Right cardiac atrium (tissue), 5 donors: Measurements from ENCODE around the gene DIAPH3. TPM values are rescaled to one million over a fixed set of nuclear protein-coding genes. Genes with fewer than 3 reads are reported as not detected.
A peak's percentile ranks its signal among the peaks of the same experiment; 100 is the strongest.

Experiments used
- ATAC-seq, 2 donors: fragments of 200-7000 bp; cut with Tn5 transposase; one replicate each; pipeline versions ENCODE4 v1.8.0 to v1.9.1; 2020; ENCODE audit warnings: moderate library complexity in 2 of 2, mild to moderate bottlenecking in 1 of 2
- DNase-seq, 3 donors: peaks; one replicate each; pipeline ENCODE4 v3.0.0-alpha.2; 2020
- H3K27ac ChIP-seq: one replicate; pipeline ENCODE4 v1.5.1; 2013; ENCODE audit warnings: mild to moderate bottlenecking, low read length, control low read depth, moderate library complexity
- H3K27me3 ChIP-seq: one replicate; pipeline ENCODE4 v1.6.1; 2013; ENCODE audit not compliant: control insufficient read depth, insufficient read depth
- H3K4me1 ChIP-seq: one replicate; pipeline ENCODE4 v1.6.1; 2013; ENCODE audit warnings: low read length; ENCODE audit not compliant: control insufficient read depth, insufficient read depth
- H3K4me3 ChIP-seq: one replicate; pipeline ENCODE4 v1.5.1; 2013; ENCODE audit warnings: low read length, control low read depth
- H3K9me3 ChIP-seq: one replicate; pipeline ENCODE4 v1.6.1; 2013; ENCODE audit warnings: low read length; ENCODE audit not compliant: control insufficient read depth
- WGBS: extraction: QIAGEN DNeasy Blood & Tissue Kit; methylation state at CpG from one replicate; pipeline ENCODE4 v1.1.7; 2013; 5-methylcytosine and 5-hydroxymethylcytosine counted together
- intact Hi-C, 4 donors: fragments of 100-400 bp; cut with DNase I; formaldehyde crosslinking; loops; one replicate each; pipeline versions ENCODE4 v1.11.0 to v1.14.0; 2022 to 2023
- polyA plus RNA-seq: library from polyadenylated mRNA; stranded (reverse); fragments of 200-250 nt; gene quantifications from one replicate; pipeline ENCODE4 v1.2.3, GENCODE V29; 2013
- total RNA-seq, 4 donors: library from RNA; stranded (reverse); fragmentation: NEBNext Ultra II Directional; extraction: Animal tissue kit (Norgen Biotek cat#: 25700); gene quantifications; one replicate each; pipeline ENCODE4 v1.2.1, GENCODE V29; 2021
- donor health status: healthy with polysubstance abuse.
- donor health status: DM: no; HTN: yes; CAD: no.
- donor health status: DM: no; HTN: no; CAD: no.
- donor health status: DM: no; HTN: yes; CAD: no; lungs with severe emphysema.
- donor health status: DM: yes; HTN: yes; CAD: no.

DIAPH3 gene
- total and polyA plus RNA-seq, 5 donors: 0.09 to 0.46 (median 0.33) TPM

GRCh38 chr13:59690857-59691500 lies 472.7 kb downstream of the DIAPH3 start:
- no peak for DNase-seq
- 98% methylated on average over 1 of the region's 1 CpG for WGBS
- H3K4me3 ChIP-seq: no peak overlapping the region
- intact Hi-C loops: no loop called here
- no peaks in the 10 kb centered on the region for H3K4me1 ChIP-seq
- H3K27ac ChIP-seq: no peak overlapping the region
- ATAC-seq: no peak
- H3K9me3 ChIP-seq: no peaks in the 10 kb centered on the region
- no peaks in the 10 kb centered on the region for H3K27me3 ChIP-seq

- no peaks in the 10 kb centered on the region for H3K9me3 ChIP-seq
- no peak overlapping the region for H3K27ac ChIP-seq
- no peaks in the 10 kb centered on the region for H3K4me1 ChIP-seq
- ATAC-seq (no peak), DNase-seq (no peak)
- no peaks in the 10 kb centered on the region for H3K27me3 ChIP-seq
- WGBS: 90% methylated on average over 4 of the region's 4 CpGs
- intact Hi-C loops: no loop called here
- H3K4me3 ChIP-seq: no peak overlapping the region
Measured at GRCh38 chr13:59689057-59689456, 474.7 kb downstream of the DIAPH3 start.

GRCh38 chr13:59686798-59687394 lies 476.8 kb downstream of the DIAPH3 start:
- intact Hi-C loops: no loop called here
- 54% methylated on average over 2 of the region's 2 CpGs for WGBS

GRCh38 chr13:59684105-59684504 lies 479.6 kb downstream of the DIAPH3 start:
- DNase-seq (no peak), ATAC-seq (no peak)
- Histone ChIP-seq H3K4me1 (no peaks in the 10 kb centered on the region), H3K9me3 (no peaks in the 10 kb centered on the region), H3K27me3 (no peaks in the 10 kb centered on the region), H3K4me3 (no peak overlapping the region), H3K27ac (no peak overlapping the region)
- intact Hi-C loops: no loop called here
- WGBS: 82% methylated on average over 5 of the region's 5 CpGs

More at GRCh38 chr13:59686798-59687394, 476.8 kb downstream of the DIAPH3 start:
- H3K9me3 ChIP-seq: no peaks in the 10 kb centered on the region
- no peaks in the 10 kb centered on the region for H3K4me1 ChIP-seq
- no peak overlapping the region for H3K27ac ChIP-seq
- H3K4me3 ChIP-seq: no peak overlapping the region
- ATAC-seq: no peak
- no peaks in the 10 kb centered on the region for H3K27me3 ChIP-seq
- DNase-seq: no peak

GRCh38 chr13:59681636-59682311 lies 482.0 kb downstream of the DIAPH3 start:
- no peaks in the 10 kb centered on the region for H3K9me3 ChIP-seq
- WGBS: 99% methylated on average over 1 of the region's 1 CpG
- H3K4me3 ChIP-seq: no peak overlapping the region
- intact Hi-C loops: no loop called here
- DNase-seq: no peak
- H3K27me3 ChIP-seq: no peaks in the 10 kb centered on the region
- no peak overlapping the region for H3K27ac ChIP-seq
- no peak for ATAC-seq
- no peaks in the 10 kb centered on the region for H3K4me1 ChIP-seq

GRCh38 chr13:59680429-59681024 lies 483.2 kb downstream of the DIAPH3 start:
- intact Hi-C loops: no loop called here
- no peaks in the 10 kb centered on the region for H3K9me3 ChIP-seq
- H3K4me3 ChIP-seq: no peak overlapping the region
- H3K27me3 ChIP-seq: no peaks in the 10 kb centered on the region
- 75% methylated on average over 7 of the region's 7 CpGs for WGBS
- no peaks in the 10 kb centered on the region for H3K4me1 ChIP-seq
- H3K27ac ChIP-seq: no peak overlapping the region
- DNase-seq (no peak), ATAC-seq (no peak)

GRCh38 chr13:59679254-59679653 lies 484.5 kb downstream of the DIAPH3 start:
- Histone ChIP-seq H3K9me3 (no peaks in the 10 kb centered on the region), H3K4me3 (no peak overlapping the region), H3K4me1 (no peaks in the 10 kb centered on the region), H3K27ac (no peak overlapping the region), H3K27me3 (no peaks in the 10 kb centered on the region)
- WGBS: 28% methylated on average over 1 of the region's 1 CpG
- intact Hi-C loops: loop anchor here in 3 of 4 donors (5.0 to 10.0 kb wide), 2 partner anchors 284 to 287 kb away; no protein-coding TSS in a partner anchor
- no peak for ATAC-seq
- DNase-seq: no peak

- ATAC-seq (peak; percentile 78 to 89), DNase-seq (no peak)
- Histone ChIP-seq H3K9me3 (no peaks in the 10 kb centered on the region), H3K27ac (no peak overlapping the region), H3K27me3 (no peaks in the 10 kb centered on the region), H3K4me1 (peaks cover 2% of the 10 kb centered on the region), H3K4me3 (no peak overlapping the region)
- intact Hi-C loops: loop anchor here in 3 of 4 donors (5.0 to 10.0 kb wide), 2 partner anchors 283 to 286 kb away; no protein-coding TSS in a partner anchor
- 55% methylated on average over 6 of the region's 6 CpGs for WGBS
Measured at GRCh38 chr13:59677966-59678814, 485.5 kb downstream of the DIAPH3 start.

GRCh38 chr13:59677430-59677829 lies 486.3 kb downstream of the DIAPH3 start:
- Histone ChIP-seq H3K9me3 (no peaks in the 10 kb centered on the region), H3K4me1 (peaks cover 2% of the 10 kb centered on the region), H3K4me3 (no peak overlapping the region), H3K27ac (no peak overlapping the region), H3K27me3 (no peaks in the 10 kb centered on the region)
- no peak for DNase-seq
- intact Hi-C loops: loop anchor here in 3 of 4 donors (5.0 to 10.0 kb wide), 2 partner anchors 283 to 285 kb away; no protein-coding TSS in a partner anchor
- no peak for ATAC-seq

- Histone ChIP-seq H3K27ac (no peak overlapping the region), H3K4me1 (peaks cover 2% of the 10 kb centered on the region), H3K9me3 (no peaks in the 10 kb centered on the region), H3K4me3 (no peak overlapping the region), H3K27me3 (no peaks in the 10 kb centered on the region)
- intact Hi-C loops: loop anchor here in 3 of 4 donors (5.0 to 10.0 kb wide), 2 partner anchors 280 to 282 kb away; no protein-coding TSS in a partner anchor
- DNase-seq (no peak), ATAC-seq (no peak)
- WGBS: 96% methylated on average over 1 of the region's 1 CpG
Measured at GRCh38 chr13:59674616-59675015, 489.1 kb downstream of the DIAPH3 start.
